GM12872 (cell line): ENCODE results near the gene HELZ.

Experiments used
- TF ChIP-seq, protein P1 (sequence below): IDR thresholded peaks from 3 replicates; pipeline ENCODE4 v1.5.1; 2011; ENCODE audit warnings: low read depth, mild to moderate bottlenecking, low read length, moderate library complexity; ENCODE audit not compliant: insufficient read depth

The HELZ gene

DNA sequence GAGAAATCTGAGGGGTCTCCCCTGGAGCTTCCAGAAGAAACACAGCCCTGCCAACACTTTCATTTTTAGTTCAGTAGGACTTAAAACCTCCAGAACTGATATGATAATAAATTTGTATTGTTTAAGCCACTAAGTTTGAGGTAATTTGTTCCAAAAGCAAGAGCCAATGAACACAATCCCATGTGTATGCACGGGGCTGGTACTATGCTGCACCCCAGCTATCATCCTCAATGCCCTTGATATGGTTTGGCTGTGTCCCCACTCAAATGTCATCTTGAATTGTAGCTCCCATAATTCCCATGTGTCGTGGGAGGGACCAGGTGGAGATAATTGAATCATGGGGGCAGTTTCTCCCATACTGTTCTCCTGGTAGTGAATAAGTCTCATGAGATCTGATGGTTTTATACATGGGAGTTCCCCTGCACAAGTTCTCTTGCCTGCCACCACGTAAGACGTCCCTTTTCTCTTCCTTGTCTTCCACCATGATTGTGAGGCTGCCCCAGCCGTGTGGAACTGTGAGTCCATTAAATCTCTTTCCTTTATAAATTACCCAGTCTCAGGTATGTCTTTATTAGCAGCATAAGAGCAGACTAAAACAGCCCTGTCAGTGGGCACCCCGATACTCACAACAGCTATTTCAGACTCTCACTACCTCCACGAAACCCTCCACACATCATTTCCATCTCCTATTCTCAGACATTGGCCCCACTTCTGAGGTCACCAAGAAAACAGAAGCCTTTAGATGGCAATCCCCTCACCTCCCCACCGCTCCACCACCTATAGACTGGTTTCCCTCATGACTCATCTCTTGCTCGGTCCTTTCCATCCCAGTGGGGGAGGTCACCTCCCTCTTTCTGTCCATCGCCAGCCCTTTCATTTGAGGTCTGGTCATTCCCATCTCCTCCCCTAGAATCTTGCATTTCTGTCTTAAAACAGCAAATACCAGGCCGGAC lies 209.6 kb downstream of the HELZ start:
- TF ChIP-seq, protein P1, sequence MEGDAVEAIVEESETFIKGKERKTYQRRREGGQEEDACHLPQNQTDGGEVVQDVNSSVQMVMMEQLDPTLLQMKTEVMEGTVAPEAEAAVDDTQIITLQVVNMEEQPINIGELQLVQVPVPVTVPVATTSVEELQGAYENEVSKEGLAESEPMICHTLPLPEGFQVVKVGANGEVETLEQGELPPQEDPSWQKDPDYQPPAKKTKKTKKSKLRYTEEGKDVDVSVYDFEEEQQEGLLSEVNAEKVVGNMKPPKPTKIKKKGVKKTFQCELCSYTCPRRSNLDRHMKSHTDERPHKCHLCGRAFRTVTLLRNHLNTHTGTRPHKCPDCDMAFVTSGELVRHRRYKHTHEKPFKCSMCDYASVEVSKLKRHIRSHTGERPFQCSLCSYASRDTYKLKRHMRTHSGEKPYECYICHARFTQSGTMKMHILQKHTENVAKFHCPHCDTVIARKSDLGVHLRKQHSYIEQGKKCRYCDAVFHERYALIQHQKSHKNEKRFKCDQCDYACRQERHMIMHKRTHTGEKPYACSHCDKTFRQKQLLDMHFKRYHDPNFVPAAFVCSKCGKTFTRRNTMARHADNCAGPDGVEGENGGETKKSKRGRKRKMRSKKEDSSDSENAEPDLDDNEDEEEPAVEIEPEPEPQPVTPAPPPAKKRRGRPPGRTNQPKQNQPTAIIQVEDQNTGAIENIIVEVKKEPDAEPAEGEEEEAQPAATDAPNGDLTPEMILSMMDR, result no peak

DNA sequence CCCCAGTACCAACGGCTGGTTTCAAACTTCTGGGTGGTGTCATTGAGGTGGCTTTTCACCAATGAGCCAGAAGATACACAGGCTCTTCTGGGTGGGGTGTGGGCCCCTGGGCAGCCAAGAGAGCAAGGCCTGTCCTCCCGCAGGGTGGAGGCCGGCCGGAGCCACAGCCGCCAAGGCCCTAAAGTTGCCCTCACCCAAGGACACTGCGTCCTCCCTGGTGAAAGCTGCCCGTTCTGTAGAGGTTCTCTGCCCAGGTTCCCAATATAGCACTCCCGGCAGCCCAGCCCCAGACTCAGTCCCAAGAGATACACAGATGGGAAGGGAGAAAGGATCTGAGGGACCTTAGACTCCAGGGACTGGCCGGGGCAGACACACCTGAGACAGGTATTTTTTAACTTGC lies 211.4 kb downstream of the HELZ start:
- TF ChIP-seq, protein P1, result no peak

DNA sequence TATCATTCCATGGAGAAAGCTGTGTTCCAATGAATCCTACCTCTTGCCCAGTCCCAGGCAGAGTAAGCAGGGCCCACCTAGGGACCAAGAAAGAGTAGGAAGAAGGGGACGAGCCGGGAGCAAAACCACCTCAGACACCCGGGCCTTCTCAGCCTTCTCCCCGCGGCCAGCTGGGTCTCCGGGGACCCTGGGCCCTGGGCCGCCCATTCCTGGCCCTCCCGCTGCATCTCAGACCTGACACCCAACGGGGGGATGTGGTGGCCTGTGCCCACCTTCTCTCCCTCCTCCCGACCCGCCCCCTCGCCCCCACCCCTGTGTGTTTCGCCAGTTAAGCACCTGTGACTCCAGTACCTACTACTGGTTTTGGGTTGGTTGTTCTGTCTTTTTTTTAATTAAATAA lies 212.0 kb downstream of the HELZ start:
- TF ChIP-seq, protein P1, result no peak

DNA sequence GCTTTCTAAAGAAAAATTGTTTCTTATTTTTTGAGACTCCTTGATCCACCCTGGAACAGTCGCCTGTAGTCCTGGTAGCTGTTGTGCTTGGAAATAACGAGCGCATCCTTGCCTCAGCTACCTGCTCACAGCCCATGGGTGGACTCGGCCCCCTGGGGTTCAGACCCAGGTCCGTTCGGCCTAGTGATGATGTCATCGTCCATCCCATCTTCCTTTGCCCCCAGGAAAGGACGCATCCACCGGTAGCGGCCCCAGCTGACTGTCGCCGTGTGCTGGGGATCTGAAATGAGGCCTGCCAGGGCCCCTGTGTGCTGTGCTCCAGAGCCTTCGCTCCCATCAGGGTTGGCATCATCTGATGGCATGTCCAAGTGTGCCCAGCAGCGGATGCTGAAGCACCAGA lies 212.6 kb downstream of the HELZ start:
- TF ChIP-seq, protein P1, result no peak

DNA sequence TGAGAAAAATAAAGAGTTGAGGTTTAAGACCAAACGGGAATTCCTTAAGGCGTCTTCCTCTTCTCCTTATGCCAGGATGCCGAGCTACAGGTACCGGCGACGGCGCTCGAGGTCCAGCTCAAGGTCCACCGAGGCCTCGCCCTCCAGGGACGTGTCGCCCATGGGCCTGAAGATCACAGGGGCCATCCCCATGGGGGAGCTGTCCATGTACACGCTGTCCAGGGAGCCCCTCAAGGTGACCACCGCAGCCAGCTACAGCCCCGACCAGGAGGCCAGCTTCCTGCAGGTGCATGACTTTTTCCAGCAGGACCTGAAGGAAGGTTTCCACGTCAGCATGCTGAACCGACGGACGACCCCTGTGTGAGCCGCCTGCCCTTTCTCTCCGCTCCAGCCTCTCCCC lies 214.4 kb downstream of the HELZ start:
- TF ChIP-seq, protein P1, result no peak

DNA sequence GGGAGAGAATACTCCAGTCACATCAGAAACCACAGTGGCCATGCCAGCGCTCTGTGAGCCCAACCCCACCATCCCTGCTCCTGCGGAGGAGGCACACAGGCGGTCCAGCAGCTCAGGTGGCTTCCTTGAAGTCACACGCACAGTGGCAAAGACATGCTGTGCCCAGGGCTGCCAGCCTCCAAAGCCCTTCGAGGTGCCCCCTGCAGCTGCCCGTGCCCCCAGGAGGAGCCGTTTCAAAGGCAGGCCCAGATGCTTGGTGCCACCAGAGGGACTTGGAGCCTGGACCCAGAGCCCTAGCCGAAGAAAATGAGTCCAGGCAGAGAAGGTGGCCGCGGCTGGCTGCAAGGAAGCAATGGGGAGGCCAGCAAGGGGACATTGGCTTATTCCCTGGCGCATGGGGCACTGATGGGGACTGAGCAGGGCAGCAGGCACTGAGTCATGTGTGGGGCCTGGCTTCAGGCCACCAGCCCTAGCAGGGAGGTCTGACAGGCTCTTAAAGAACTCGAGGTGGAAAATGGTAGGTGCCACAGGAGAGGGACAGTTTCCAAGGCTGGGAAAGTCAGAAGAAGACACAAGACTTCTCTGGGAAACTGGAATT lies 217.9 kb downstream of the HELZ start:
- TF ChIP-seq, protein P1, result no peak

DNA sequence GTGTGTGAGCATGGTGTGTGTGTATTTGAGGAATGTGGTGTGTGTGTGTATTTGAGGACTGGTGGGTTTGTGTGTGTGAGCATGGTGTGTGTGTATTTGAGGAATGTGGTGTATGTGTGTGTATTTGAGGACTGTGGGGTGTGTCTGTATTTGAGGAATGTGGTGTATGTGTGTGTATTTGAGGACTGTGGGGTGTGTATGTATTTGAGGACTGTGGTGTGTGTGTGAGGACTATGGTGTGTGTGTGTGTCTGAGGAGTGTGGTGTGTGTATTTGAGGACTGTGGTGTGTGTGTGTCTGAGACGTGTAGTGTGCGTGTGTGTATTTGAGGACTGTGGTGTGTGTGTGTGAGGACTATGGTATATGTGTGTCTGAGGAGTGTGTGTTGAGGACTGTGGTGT lies 218.7 kb downstream of the HELZ start:
- TF ChIP-seq, protein P1, result no peak
